Daoy (cell line): ENCODE data around the gene DHRSX. TPM values are rescaled to one million over a fixed set of nuclear protein-coding genes. Genes with fewer than 3 reads are reported as not detected.
"Not testable (repeated sequence)": the region's sequence is repeated elsewhere in the genome, so short reads cannot be mapped to it uniquely, and the experiment has no call there.

Experiments used
- DNase-seq: peaks from one replicate; pipeline ENCODE4 v3.0.0-alpha.2; 2015; ENCODE audit warnings: low read depth
- total RNA-seq: library from RNA; depleted of rRNA; stranded (reverse); fragments of >200 nt; shearing (Covaris generic); gene quantifications from 2 replicates; pipeline ENCODE4 v1.2.3, GENCODE V29; 2014

DHRSX gene
- total RNA-seq, 1 experiment from 2014 or later, result 12.3 TPM

- DNase-seq, result not testable (repeated sequence)
Measured at GRCh38 chrX:2456091-2456490, 44.7 kb downstream of the DHRSX start.

GRCh38 chrX:2454620-2455019, 46.2 kb downstream of the DHRSX start:
- DNase-seq, result not testable (repeated sequence)

GRCh38 chrX:2452799-2453198, 48.0 kb downstream of the DHRSX start:
- DNase-seq, result no peak

- no peak for DNase-seq
Measured at GRCh38 chrX:2452317-2452784, 48.4 kb downstream of the DHRSX start.

- no peak for DNase-seq
Measured at GRCh38 chrX:2451501-2452316, 49.1 kb downstream of the DHRSX start.

GRCh38 chrX:2450681-2451080, 50.1 kb downstream of the DHRSX start:
- DNase-seq, result no peak

GRCh38 chrX:2449135-2449886, 51.5 kb downstream of the DHRSX start:
- no peak for DNase-seq

- DNase-seq, result no peak
Measured at GRCh38 chrX:2447484-2447883, 53.3 kb downstream of the DHRSX start.

GRCh38 chrX:2446815-2447214, 54.0 kb downstream of the DHRSX start:
- DNase-seq, result no peak

GRCh38 chrX:2445662-2446623, 54.8 kb downstream of the DHRSX start:
- no peak for DNase-seq

- no peak for DNase-seq
Measured at GRCh38 chrX:2442694-2443093, 58.1 kb downstream of the DHRSX start.

- no peak for DNase-seq
Measured at GRCh38 chrX:2441466-2441865, 59.3 kb downstream of the DHRSX start.

GRCh38 chrX:2439613-2440012, 61.2 kb downstream of the DHRSX start:
- DNase-seq, result no peak

GRCh38 chrX:2435465-2435864, 65.3 kb downstream of the DHRSX start:
- no peak for DNase-seq

GRCh38 chrX:2434270-2435163, 66.3 kb downstream of the DHRSX start:
- DNase-seq, result no peak

GRCh38 chrX:2432298-2432863, 68.4 kb downstream of the DHRSX start:
- DNase-seq, result no peak

- no peak for DNase-seq
Measured at GRCh38 chrX:2430265-2430825, 70.4 kb downstream of the DHRSX start.

GRCh38 chrX:2427737-2428136, 73.0 kb downstream of the DHRSX start:
- no peak for DNase-seq

GRCh38 chrX:2427147-2427546, 73.6 kb downstream of the DHRSX start:
- no peak for DNase-seq

GRCh38 chrX:2426289-2426882, 74.4 kb downstream of the DHRSX start:
- DNase-seq, result no peak
